BJ (cell line): ENCODE data around the gene LPCAT2. TPM values are rescaled to one million over a fixed set of nuclear protein-coding genes. Genes with fewer than 3 reads are reported as not detected.

Source experiments
- CTCF ChIA-PET: fragments of 350-600 bp; formaldehyde crosslinking; extraction: SDS; loops from one replicate; lab custom pipeline; 2021; ENCODE audit warnings: antibody characterized with exemption, inconsistent platforms; lab: Yijun Ruan, JAX
- POLR2A ChIA-PET: fragments of 300-600 bp; sonication (Branson Sonifier 250); formaldehyde crosslinking; extraction: SDS; loops from one replicate; lab custom pipeline; 2021; ENCODE audit warnings: antibody characterized with exemption; lab: Charles Lee
- DNase-seq: peaks from one replicate; pipeline ENCODE4 v3.0.0-alpha.2; 2011; ENCODE audit warnings: low read depth
- H3K27me3 ChIP-seq: 2 replicates; pipeline ENCODE4 v1.6.0; 2011; ENCODE audit warnings: low read length; ENCODE audit not compliant: control insufficient read depth, insufficient read depth
- H3K36me3 ChIP-seq: 2 replicates; pipeline ENCODE4 v1.5.1; 2011; ENCODE audit warnings: low read length; ENCODE audit not compliant: control insufficient read depth, insufficient read depth
- H3K4me3 ChIP-seq: 2 replicates; pipeline ENCODE4 v1.5.1; 2011; ENCODE audit warnings: low read depth, mild to moderate bottlenecking, control low read depth, low read length
- CTCF ChIP-seq: IDR thresholded peaks from 2 replicates; pipeline ENCODE4 v1.5.1; 2011; ENCODE audit warnings: low read depth, mild to moderate bottlenecking, control low read depth, inconsistent platforms, low read length, moderate library complexity; ENCODE audit not compliant: insufficient read depth
- polyA plus RNA-seq: library from polyadenylated mRNA; depleted of rRNA; stranded (reverse); fragments of >200 nt; gene quantifications from 2 replicates; pipeline ENCODE4 v1.2.3, GENCODE V29; 2011

LPCAT2 gene
- polyA plus RNA-seq, 1 experiment: 7.9 TPM

GRCh38 chr16:55543472-55543871, 34.6 kb downstream of the LPCAT2 start:
- CTCF ChIA-PET: interaction anchor here (0.7 to 7.5 kb wide), 11 partner anchors 9 to 160 kb away, joined by 3 to 123 read pairs (median 4); no protein-coding TSS in a partner anchor
- no peak for DNase-seq
- no peaks in the 10 kb centered on the region for H3K27me3 ChIP-seq
- no peaks in the 10 kb centered on the region; the same call in 1 of the 2 replicates for H3K36me3 ChIP-seq
- POLR2A ChIA-PET: no interaction called here
- H3K4me3 ChIP-seq: no peak overlapping the region
- peak; percentile 29; the same call in 1 of the 2 replicates for TF ChIP-seq CTCF

DNA sequence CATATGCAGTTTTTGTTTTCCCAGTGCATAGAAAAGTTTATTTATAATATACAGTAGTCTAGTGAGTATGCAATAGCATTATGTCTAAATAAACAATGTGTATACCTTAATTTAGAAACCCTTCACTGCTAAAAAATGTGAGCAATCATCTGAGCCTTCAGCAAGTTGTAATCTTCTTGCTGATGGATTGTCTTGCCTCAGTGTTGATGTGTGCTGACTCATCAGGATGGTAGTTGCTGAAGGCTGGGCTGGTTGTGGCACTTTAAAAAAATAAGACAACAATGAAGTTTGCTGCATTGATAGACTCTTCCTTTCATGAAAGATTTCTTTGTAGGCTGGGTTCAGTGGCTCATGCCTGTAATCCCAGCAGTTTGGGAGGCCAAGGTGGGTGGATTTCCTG, 43.7 kb downstream of the LPCAT2 start:
- ChIA-PET CTCF (interaction anchor here (1.1 kb wide), 1 partner anchor 83 kb away, joined by 3 read pairs; no protein-coding TSS in a partner anchor), POLR2A (no interaction called here)
- no peak for TF ChIP-seq CTCF
- H3K27me3 ChIP-seq: no peaks in the 10 kb centered on the region
- DNase-seq: no peak
- H3K4me3 ChIP-seq: no peak overlapping the region
- no peaks in the 10 kb centered on the region for H3K36me3 ChIP-seq

- Histone ChIP-seq H3K36me3 (no peaks in the 10 kb centered on the region), H3K4me3 (no peak overlapping the region), H3K27me3 (no peaks in the 10 kb centered on the region)
- DNase-seq: peak; percentile 51
- ChIA-PET POLR2A (no interaction called here), CTCF (no interaction called here)
- TF ChIP-seq CTCF: no peak
Observed at GRCh38 chr16:55555436-55555835, 46.6 kb downstream of the LPCAT2 start.

DNA sequence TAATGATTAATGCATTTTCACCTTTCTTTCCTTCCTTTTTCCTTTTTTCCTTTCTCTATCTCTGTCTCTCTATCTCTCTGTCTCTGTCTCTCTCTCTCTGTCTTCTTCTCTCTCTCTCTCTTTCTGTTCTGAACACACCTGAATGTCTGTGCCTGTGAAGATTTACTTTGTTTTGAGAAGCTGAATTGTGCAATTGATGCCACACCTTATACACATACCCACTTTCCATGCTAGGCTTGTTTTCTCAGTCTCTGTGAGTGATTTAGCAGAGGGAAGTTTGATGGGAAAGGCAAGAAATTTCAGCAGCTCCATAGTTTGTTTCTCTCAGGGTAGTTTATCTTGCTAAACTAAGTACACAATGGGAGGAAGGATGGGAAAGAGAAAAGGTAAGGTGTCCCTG, 48.3 kb downstream of the LPCAT2 start:
- Histone ChIP-seq H3K36me3 (no peaks in the 10 kb centered on the region), H3K27me3 (no peaks in the 10 kb centered on the region), H3K4me3 (no peak overlapping the region)
- POLR2A ChIA-PET: no interaction called here
- TF ChIP-seq CTCF: no peak
- CTCF ChIA-PET: interaction anchor here (1.0 kb wide), 1 partner anchor 92 kb away, joined by 4 read pairs; no protein-coding TSS in a partner anchor
- DNase-seq: no peak

- ChIA-PET POLR2A (interaction anchor here (0.5 kb wide), 1 partner anchor 1081 kb away, joined by 3 read pairs; no protein-coding TSS in a partner anchor), CTCF (interaction anchor here (1.6 to 1.9 kb wide), 2 partner anchors 95 to 145 kb away, joined by 5 to 11 read pairs; no protein-coding TSS in a partner anchor)
Observed at GRCh38 chr16:55559233-55559632, 50.4 kb downstream of the LPCAT2 start.

More at GRCh38 chr16:55559233-55559632, 50.4 kb downstream of the LPCAT2 start:
- no peak for TF ChIP-seq CTCF
- Histone ChIP-seq H3K27me3 (no peaks in the 10 kb centered on the region), H3K36me3 (no peaks in the 10 kb centered on the region), H3K4me3 (no peak overlapping the region)
- no peak for DNase-seq
